ENCODE measurements around the gene CCN2. TPM values are rescaled to one million over a fixed set of nuclear protein-coding genes. Genes with fewer than 3 reads are reported as not detected.

CCN2 gene
- total RNA-seq, 4 donors from 2014 or later = 122 to 691 (median 363) TPM

- Histone ChIP-seq H3K4me1 (peaks cover 8 to 62% (median 22%) of the 10 kb centered on the region in 3 donors), H3K4me3 (peak overlapping the region; percentile 68 to 90), H3K27me3 (no peaks in the 10 kb centered on the region), H3K9me3 (no peaks in the 10 kb centered on the region), H3K27ac (peak overlapping the region; percentile 94 to 99 (median 98)), H3K36me3 (peaks cover 0 to 12% of the 10 kb centered on the region in 2 donors)
- TF ChIP-seq POLR2A (IDR thresholded peaks at IDR 0.05) = no peak
- TF ChIP-seq CTCF (IDR thresholded peaks at IDR 0.05) = peak; percentile 47 to 69 (median 60)
- TF ChIP-seq EP300 (IDR thresholded peaks at IDR 0.05) = no peak
- TF ChIP-seq POLR2AphosphoS5 (IDR thresholded peaks at IDR 0.05) = peak; percentile 64
- ATAC-seq = peak; percentile 34
- 2% methylated on average over 6 of the region's 42 CpGs; no CpG with 5 or more reads in 1 of the 2 donors for WGBS, 2 donors (ENCODE audit: low coverage in 1 of 2)
Measured at GRCh38 chr6:131949909-131950766, 1.0 kb downstream of the CCN2 start.

- Histone ChIP-seq H3K36me3 (peaks cover 0 to 12% of the 10 kb centered on the region in 2 donors), H3K27me3 (no peaks in the 10 kb centered on the region), H3K9me3 (no peaks in the 10 kb centered on the region), H3K27ac (peak overlapping the region; percentile 94 to 99 (median 98)), H3K4me1 (peaks cover 8 to 56% (median 22%) of the 10 kb centered on the region in 3 donors), H3K4me3 (peak overlapping the region; percentile 68 to 90)
- 5 to 6% methylated on average over 3 of the region's 3 CpGs for WGBS, 2 donors (ENCODE audit: low coverage in 1 of 2)
- TF ChIP-seq EP300 (IDR thresholded peaks at IDR 0.05) (peak; percentile 62), POLR2AphosphoS5 (IDR thresholded peaks at IDR 0.05) (peak; percentile 38), CTCF (IDR thresholded peaks at IDR 0.05) (no peak)
- peak; percentile 8 for ATAC-seq
Measured at GRCh38 chr6:131949620-131949908, 1.6 kb downstream of the CCN2 start.

- no peak for ATAC-seq
- Histone ChIP-seq H3K4me3 (peak overlapping the region; percentile 68 to 90), H3K4me1 (peaks cover 5 to 50% (median 17%) of the 10 kb centered on the region in 3 donors), H3K36me3 (peaks cover 0 to 12% of the 10 kb centered on the region in 2 donors), H3K27me3 (no peaks in the 10 kb centered on the region), H3K9me3 (no peaks in the 10 kb centered on the region), H3K27ac (peak overlapping the region; percentile 94 to 99 (median 98))
- WGBS, 2 donors (ENCODE audit: low coverage in 1 of 2) = 17 to 22% methylated on average over 12 to 18 of the region's 18 CpGs
- TF ChIP-seq EP300 (IDR thresholded peaks at IDR 0.05) (no peak), POLR2A (IDR thresholded peaks at IDR 0.05) (peak; percentile 3 to 15), CTCF (IDR thresholded peaks at IDR 0.05) (no peak), POLR2AphosphoS5 (IDR thresholded peaks at IDR 0.05) (peak; percentile 71)
Measured at GRCh38 chr6:131948692-131949619, 2.2 kb downstream of the CCN2 start.

DNA sequence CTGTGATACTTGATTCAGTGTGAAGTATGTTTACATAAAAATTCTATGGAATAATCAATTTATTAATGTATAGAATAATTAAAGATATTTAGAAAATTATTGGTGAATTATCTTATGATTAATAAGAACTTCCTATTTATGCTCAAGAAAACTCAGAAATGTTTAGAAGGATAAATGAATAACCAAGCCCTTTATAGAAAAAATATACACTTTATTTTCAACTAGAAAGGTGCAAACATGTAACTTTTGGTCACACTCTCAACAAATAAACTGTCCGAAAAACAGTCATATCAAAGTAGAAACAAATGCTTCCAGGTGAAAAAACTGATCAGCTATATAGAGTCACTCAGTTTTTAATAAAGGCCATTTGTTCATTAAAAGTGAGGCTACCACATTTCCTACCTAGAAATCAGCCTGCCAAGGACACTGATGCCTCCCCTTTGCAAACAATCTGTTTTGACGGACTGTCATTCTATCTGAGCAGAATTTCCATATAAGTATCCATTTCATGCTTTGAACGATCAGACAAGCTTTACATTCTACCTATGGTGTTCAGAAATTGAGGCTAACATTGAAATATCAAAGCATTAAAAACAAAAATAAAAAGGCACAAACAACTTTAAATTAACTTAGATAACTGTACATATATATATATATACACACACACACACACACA lies 3.0 kb downstream of the CCN2 start:
- peak overlapping the region; percentile 68 to 90 for H3K4me3 ChIP-seq
- 38 to 52% methylated on average over 3 of the region's 3 CpGs for WGBS, 2 donors (ENCODE audit: low coverage in 1 of 2)
- peaks cover 5 to 42% (median 13%) of the 10 kb centered on the region in 3 donors for H3K4me1 ChIP-seq
- peaks cover 0 to 12% of the 10 kb centered on the region in 2 donors for H3K36me3 ChIP-seq
- peak overlapping the region; percentile 94 to 99 (median 98) for H3K27ac ChIP-seq
- TF ChIP-seq POLR2AphosphoS5 (IDR thresholded peaks at IDR 0.05) (peak; percentile 28), CTCF (IDR thresholded peaks at IDR 0.05) (no peak)
- no peaks in the 10 kb centered on the region for H3K27me3 ChIP-seq
- H3K9me3 ChIP-seq = no peaks in the 10 kb centered on the region
- ATAC-seq = no peak
